HUES64 (cell line): ENCODE measurements around the gene CCDC187.

ENCODE experiments used
- H3K27ac ChIP-seq: 2 replicates; pipeline ENCODE4 v1.7.0; 2013; ENCODE audit warnings: low read depth, low read length, inconsistent platforms
- H3K27me3 ChIP-seq: 2 replicates; pipeline ENCODE4 v1.6.1; 2013; ENCODE audit warnings: mild to moderate bottlenecking, low read length; ENCODE audit not compliant: insufficient read depth
- H3K36me3 ChIP-seq: 2 replicates; pipeline ENCODE4 v1.6.1; 2013; ENCODE audit warnings: mild to moderate bottlenecking, low read length; ENCODE audit not compliant: insufficient read depth
- H3K4me1 ChIP-seq: 2 replicates; pipeline ENCODE4 v1.6.1; 2013; ENCODE audit warnings: mild to moderate bottlenecking, low read length, moderate library complexity; ENCODE audit not compliant: insufficient read depth
- H3K4me3 ChIP-seq: 2 replicates; pipeline ENCODE4 v1.5.1; 2013; ENCODE audit warnings: mild to moderate bottlenecking, low read length, moderate library complexity
- H3K9ac ChIP-seq: 2 replicates; pipeline ENCODE4 v1.6.1; 2013; ENCODE audit warnings: mild to moderate bottlenecking, low read depth, low read length
- H3K9me3 ChIP-seq: 2 replicates; pipeline ENCODE4 v1.6.1; 2013; ENCODE audit warnings: low read depth, low read length; ENCODE audit not compliant: insufficient read depth
- WGBS: fragments of 150-250, 120-280 bp; methylation state at CpG from one replicate; pipeline ENCODE4 v1.1.7; 2013; ENCODE audit warnings: missing lambda C conversion rate; 5-methylcytosine and 5-hydroxymethylcytosine counted together

Gene CCDC187

GRCh38 chr9:136295055-136295454 lies 8.8 kb downstream of the CCDC187 start:
- no peaks in the 10 kb centered on the region for H3K27me3 ChIP-seq
- WGBS: 92% methylated on average over 16 of the region's 16 CpGs
- H3K36me3 ChIP-seq: no peaks in the 10 kb centered on the region
- no peaks in the 10 kb centered on the region for H3K4me1 ChIP-seq
- no peaks in the 10 kb centered on the region for H3K9me3 ChIP-seq
- no peak overlapping the region for H3K4me3 ChIP-seq
- no peak overlapping the region for H3K9ac ChIP-seq
- no peak overlapping the region for H3K27ac ChIP-seq

- Histone ChIP-seq H3K9ac (no peak overlapping the region), H3K4me3 (no peak overlapping the region), H3K27me3 (no peaks in the 10 kb centered on the region), H3K4me1 (no peaks in the 10 kb centered on the region), H3K36me3 (no peaks in the 10 kb centered on the region), H3K27ac (no peak overlapping the region), H3K9me3 (no peaks in the 10 kb centered on the region)
- 91% methylated on average over 5 of the region's 5 CpGs for WGBS
Measured at GRCh38 chr9:136294437-136294836, 9.5 kb downstream of the CCDC187 start.

- H3K27ac ChIP-seq: no peak overlapping the region
- H3K27me3 ChIP-seq: no peaks in the 10 kb centered on the region
- no peaks in the 10 kb centered on the region for H3K9me3 ChIP-seq
- 90% methylated on average over 14 of the region's 14 CpGs for WGBS
- no peak overlapping the region for H3K4me3 ChIP-seq
- H3K36me3 ChIP-seq: no peaks in the 10 kb centered on the region
- H3K4me1 ChIP-seq: no peaks in the 10 kb centered on the region
- no peak overlapping the region for H3K9ac ChIP-seq
Measured at GRCh38 chr9:136293476-136294077, 10.3 kb downstream of the CCDC187 start.

GRCh38 chr9:136292591-136293448 lies 11.1 kb downstream of the CCDC187 start:
- 95% methylated on average over 34 of the region's 34 CpGs for WGBS
- no peak overlapping the region for H3K9ac ChIP-seq

GRCh38 chr9:136292026-136292538 lies 11.8 kb downstream of the CCDC187 start:
- Histone ChIP-seq H3K9me3 (no peaks in the 10 kb centered on the region), H3K4me3 (no peak overlapping the region), H3K27me3 (no peaks in the 10 kb centered on the region), H3K9ac (no peak overlapping the region), H3K4me1 (no peaks in the 10 kb centered on the region), H3K27ac (no peak overlapping the region), H3K36me3 (no peaks in the 10 kb centered on the region)
- 90% methylated on average over 19 of the region's 19 CpGs for WGBS

More at GRCh38 chr9:136292591-136293448, 11.1 kb downstream of the CCDC187 start:
- Histone ChIP-seq H3K9me3 (no peaks in the 10 kb centered on the region), H3K27me3 (no peaks in the 10 kb centered on the region), H3K4me3 (no peak overlapping the region), H3K4me1 (no peaks in the 10 kb centered on the region), H3K27ac (no peak overlapping the region), H3K36me3 (no peaks in the 10 kb centered on the region)

GRCh38 chr9:136291306-136292025 lies 12.4 kb downstream of the CCDC187 start:
- Histone ChIP-seq H3K4me3 (no peak overlapping the region), H3K36me3 (no peaks in the 10 kb centered on the region), H3K9ac (no peak overlapping the region), H3K4me1 (no peaks in the 10 kb centered on the region), H3K27me3 (no peaks in the 10 kb centered on the region), H3K9me3 (no peaks in the 10 kb centered on the region), H3K27ac (no peak overlapping the region)
- WGBS: 89% methylated on average over 22 of the region's 22 CpGs

- WGBS: 96% methylated on average over 31 of the region's 31 CpGs
- H3K9ac ChIP-seq: no peak overlapping the region
Measured at GRCh38 chr9:136290508-136291000, 13.3 kb downstream of the CCDC187 start.

GRCh38 chr9:136289651-136290507 lies 14.0 kb downstream of the CCDC187 start:
- H3K9me3 ChIP-seq: no peaks in the 10 kb centered on the region
- H3K9ac ChIP-seq: no peak overlapping the region
- no peaks in the 10 kb centered on the region for H3K4me1 ChIP-seq
- no peaks in the 10 kb centered on the region for H3K27me3 ChIP-seq
- 93% methylated on average over 30 of the region's 30 CpGs for WGBS
- H3K27ac ChIP-seq: no peak overlapping the region
- no peak overlapping the region for H3K4me3 ChIP-seq
- H3K36me3 ChIP-seq: no peaks in the 10 kb centered on the region

More at GRCh38 chr9:136290508-136291000, 13.3 kb downstream of the CCDC187 start:
- H3K27ac ChIP-seq: no peak overlapping the region
- no peaks in the 10 kb centered on the region for H3K36me3 ChIP-seq
- H3K4me1 ChIP-seq: no peaks in the 10 kb centered on the region
- H3K9me3 ChIP-seq: no peaks in the 10 kb centered on the region
- no peak overlapping the region for H3K4me3 ChIP-seq
- no peaks in the 10 kb centered on the region for H3K27me3 ChIP-seq

- H3K36me3 ChIP-seq: no peaks in the 10 kb centered on the region
- 85% methylated on average over 21 of the region's 21 CpGs for WGBS
- no peaks in the 10 kb centered on the region for H3K9me3 ChIP-seq
- H3K27ac ChIP-seq: no peak overlapping the region
- no peak overlapping the region for H3K9ac ChIP-seq
- no peaks in the 10 kb centered on the region for H3K27me3 ChIP-seq
- H3K4me1 ChIP-seq: no peaks in the 10 kb centered on the region
- H3K4me3 ChIP-seq: no peak overlapping the region
Measured at GRCh38 chr9:136287960-136288753, 15.7 kb downstream of the CCDC187 start.

GRCh38 chr9:136286987-136287379 lies 16.9 kb downstream of the CCDC187 start:
- H3K9ac ChIP-seq: no peak overlapping the region
- WGBS: 96% methylated on average over 13 of the region's 13 CpGs
- no peaks in the 10 kb centered on the region for H3K27me3 ChIP-seq
- no peak overlapping the region for H3K27ac ChIP-seq
- no peaks in the 10 kb centered on the region for H3K36me3 ChIP-seq
- no peak overlapping the region for H3K4me3 ChIP-seq
- no peaks in the 10 kb centered on the region for H3K4me1 ChIP-seq
- no peaks in the 10 kb centered on the region for H3K9me3 ChIP-seq
